IMR-90 (cell line): ENCODE data around the gene DBT. TPM values are rescaled to one million over a fixed set of nuclear protein-coding genes. Genes with fewer than 3 reads are reported as not detected.
A peak's percentile ranks its signal among the peaks of the same experiment; 100 is the strongest.

Experiments used
- ATAC-seq: fragments of 200-7000 bp; cut with Tn5 transposase; 2 replicates; pipeline ENCODE4 v1.9.1; 2020; ENCODE audit warnings: low read depth, mild to moderate bottlenecking, moderate library complexity
- BruUV-seq: library from RNA; stranded (reverse); fragments of 400-500 nt; replicated peaks from 2 replicates; lab custom pipeline; 2021; lab: Mats Ljungman, UMichigan
- CTCF ChIA-PET: fragments of 300-600 bp; formaldehyde crosslinking; extraction: SDS; loops from one replicate; lab custom pipeline; 2021; ENCODE audit warnings: antibody characterized with exemption; lab: Yijun Ruan, JAX
- POLR2A ChIA-PET: fragments of 300-600 bp; sonication (Branson Sonifier 250); formaldehyde crosslinking; loops from one replicate; lab custom pipeline; 2022; ENCODE audit warnings: antibody characterized with exemption; ENCODE audit not compliant: unreplicated experiment; lab: Charles Lee
- DNase-seq: peaks from one replicate; pipeline ENCODE4 v3.0.0; 2013
- H2AFZ ChIP-seq: replicated peaks from 2 replicates; pipeline ENCODE3; 2013; ENCODE audit warnings: low read length, mild to moderate bottlenecking; ENCODE audit not compliant: poor library complexity
- H2AK5ac ChIP-seq: 2 replicates; pipeline ENCODE4 v1.6.1; 2013; ENCODE audit warnings: low read depth, low read length, inconsistent platforms
- H2AK9ac ChIP-seq: replicated peaks from 2 replicates; pipeline ENCODE3; 2013; ENCODE audit warnings: mild to moderate bottlenecking, low read depth, low read length, moderate library complexity; ENCODE audit not compliant: poor library complexity
- H2BK120ac ChIP-seq: 2 replicates; pipeline ENCODE4 v1.6.1; 2013; ENCODE audit warnings: low read depth, low read length, inconsistent platforms
- H2BK15ac ChIP-seq: 3 replicates; pipeline ENCODE4 v1.6.1; 2013; ENCODE audit warnings: low read depth, low read length, inconsistent platforms
- H2BK20ac ChIP-seq: 2 replicates; pipeline ENCODE4 v1.6.1; 2013; ENCODE audit warnings: low read depth, mild to moderate bottlenecking, inconsistent platforms, low read length, moderate library complexity
- H2BK5ac ChIP-seq: 2 replicates; pipeline ENCODE4 v1.6.1; 2013; ENCODE audit warnings: mild to moderate bottlenecking, low read depth, low read length, inconsistent platforms; ENCODE audit not compliant: poor library complexity, severe bottlenecking
- H3K14ac ChIP-seq: replicated peaks from 2 replicates; pipeline ENCODE4 v1.6.1; 2013; ENCODE audit warnings: low read depth, low read length, inconsistent platforms
- H3K18ac ChIP-seq: 2 replicates; pipeline ENCODE4 v1.6.1; 2013; ENCODE audit warnings: low read depth, low read length, control low read depth
- H3K23ac ChIP-seq: 2 replicates; pipeline ENCODE4 v1.6.1; 2013; ENCODE audit warnings: low read depth, low read length, inconsistent platforms
- H3K27ac ChIP-seq: 2 replicates; pipeline ENCODE4 v1.5.1; 2013; ENCODE audit warnings: mild to moderate bottlenecking, control low read depth, low read length; ENCODE audit not compliant: insufficient read depth
- H3K27me3 ChIP-seq: 2 replicates; pipeline ENCODE4 v1.6.1; 2013; ENCODE audit warnings: low read length; ENCODE audit not compliant: control insufficient read depth, insufficient read depth
- H3K36me3 ChIP-seq: 2 replicates; pipeline ENCODE4 v1.6.1; 2013; ENCODE audit warnings: low read length, mixed read lengths; ENCODE audit not compliant: control insufficient read depth, insufficient read depth
- H3K4ac ChIP-seq: 2 replicates; pipeline ENCODE4 v1.6.1; 2013; ENCODE audit warnings: low read depth, low read length, inconsistent platforms
- H3K4me1 ChIP-seq: 2 replicates; pipeline ENCODE4 v1.6.1; 2013; ENCODE audit warnings: low read length, mixed read lengths; ENCODE audit not compliant: control insufficient read depth, insufficient read depth
- H3K4me2 ChIP-seq: 2 replicates; pipeline ENCODE4 v1.6.1; 2013; ENCODE audit warnings: low read depth, mild to moderate bottlenecking, control low read depth, low read length, moderate library complexity
- H3K4me3 ChIP-seq: 2 replicates; pipeline ENCODE4 v1.5.1; 2013; ENCODE audit warnings: low read depth, mild to moderate bottlenecking, control low read depth, low read length, moderate library complexity; ENCODE audit not compliant: insufficient read depth
- H3K56ac ChIP-seq: 2 replicates; pipeline ENCODE4 v1.6.1; 2013; ENCODE audit warnings: low read length, inconsistent platforms; ENCODE audit not compliant: insufficient read depth; ENCODE audit errors: extremely low read depth
- H3K79me1 ChIP-seq, 2 experiments: 2 replicates each; pipeline ENCODE4 v1.6.1; 2013; ENCODE audit warnings: low read length in 2 of 2, inconsistent platforms in 1 of 2, low read depth in 1 of 2
- H3K9ac ChIP-seq: 2 replicates; pipeline ENCODE4 v1.6.1; 2013; ENCODE audit warnings: low read depth, low read length, control low read depth
- H3K9me1 ChIP-seq: 2 replicates; pipeline ENCODE4 v1.6.1; 2013; ENCODE audit warnings: low read length, inconsistent platforms; ENCODE audit not compliant: insufficient read depth
- H3K9me3 ChIP-seq: 2 replicates; pipeline ENCODE4 v1.6.1; 2013; ENCODE audit warnings: low read length; ENCODE audit not compliant: control insufficient read depth, insufficient read depth
- H4K20me1 ChIP-seq: 2 replicates; pipeline ENCODE4 v1.6.1; 2013; ENCODE audit warnings: low read length, inconsistent platforms; ENCODE audit not compliant: insufficient read depth
- H4K5ac ChIP-seq: 2 replicates; pipeline ENCODE4 v1.6.1; 2013; ENCODE audit warnings: mild to moderate bottlenecking, low read depth, low read length, control low read depth
- H4K8ac ChIP-seq, 2 experiments: 2 replicates each; pipeline ENCODE4 v1.6.1; 2013; ENCODE audit warnings: low read depth in 2 of 2, low read length in 2 of 2, control low read depth in 1 of 2, inconsistent platforms in 1 of 2
- H4K91ac ChIP-seq: 2 replicates; pipeline ENCODE4 v1.6.1; 2013; ENCODE audit warnings: low read depth, low read length, inconsistent platforms; ENCODE audit not compliant: insufficient read depth
- BHLHE40 ChIP-seq: fragments of 150-350 bp; IDR thresholded peaks from 2 replicates; pipeline ENCODE4 v1.6.1; 2016; ENCODE audit warnings: mild to moderate bottlenecking, low read depth, low read length
- CEBPB ChIP-seq: IDR thresholded peaks from 2 replicates; pipeline ENCODE4 v1.6.1; 2012; ENCODE audit warnings: low read depth, low read length, improper control_type of control experiment
- CHD1 ChIP-seq: IDR thresholded peaks from 2 replicates; pipeline ENCODE4 v1.6.1; 2012; ENCODE audit warnings: low read depth, low read length, improper control_type of control experiment
- ELK1 ChIP-seq: fragments of 150-350 bp; IDR thresholded peaks from 2 replicates; pipeline ENCODE4 v1.6.1; 2016; ENCODE audit warnings: low read depth, mild to moderate bottlenecking, low read length, moderate library complexity, borderline replicate concordance
- FOS ChIP-seq: fragments of 150-350 bp; IDR thresholded peaks from 2 replicates; pipeline ENCODE4 v1.6.1; 2016; ENCODE audit warnings: low read depth, low read length
- MAFK ChIP-seq: IDR thresholded peaks from 2 replicates; pipeline ENCODE4 v1.6.1; 2012; ENCODE audit warnings: low read depth, low read length, improper control_type of control experiment
- MAZ ChIP-seq: IDR thresholded peaks from 2 replicates; pipeline ENCODE4 v1.6.1; 2012; ENCODE audit warnings: low read depth, mild to moderate bottlenecking, low read length, improper control_type of control experiment, moderate library complexity, borderline replicate concordance
- MXI1 ChIP-seq: IDR thresholded peaks from 2 replicates; pipeline ENCODE4 v1.6.1; 2012; ENCODE audit warnings: low read depth, mild to moderate bottlenecking, low read length, moderate library complexity, borderline replicate concordance
- NFE2L2 ChIP-seq: fragments of 150-350 bp; IDR thresholded peaks from 2 replicates; pipeline ENCODE4 v1.6.1; 2016; ENCODE audit warnings: low read depth, mild to moderate bottlenecking, low read length
- POLR2A ChIP-seq: IDR thresholded peaks from 2 replicates; pipeline ENCODE4 v1.6.1; 2012; ENCODE audit warnings: mild to moderate bottlenecking, low read depth, low read length
- RAD21 ChIP-seq: IDR thresholded peaks from 2 replicates; pipeline ENCODE4 v1.6.1; 2012; ENCODE audit warnings: low read length, improper control_type of control experiment
- RCOR1 ChIP-seq: IDR thresholded peaks from 2 replicates; pipeline ENCODE4 v1.6.1; 2012; ENCODE audit warnings: mild to moderate bottlenecking, low read length, improper control_type of control experiment; ENCODE audit not compliant: insufficient replicate concordance
- RFX5 ChIP-seq: IDR thresholded peaks from 2 replicates; pipeline ENCODE4 v1.8.0; 2012; ENCODE audit warnings: low read depth, mild to moderate bottlenecking, low read length, moderate library complexity
- SMC3 ChIP-seq: fragments of 150-350 bp; IDR thresholded peaks from 2 replicates; pipeline ENCODE4 v1.6.1; 2016; ENCODE audit warnings: low read depth, mild to moderate bottlenecking, antibody characterized with exemption, low read length, moderate library complexity
- USF2 ChIP-seq: fragments of 150-350 bp; IDR thresholded peaks from 2 replicates; pipeline ENCODE4 v1.6.1; 2017; ENCODE audit warnings: mild to moderate bottlenecking, antibody characterized with exemption, low read length, low read depth
- WGBS, 2 experiments: methylation state at CpG; one replicate each; pipeline versions ENCODE4 v1.1.5 to v1.1.7; 2013; ENCODE audit warnings: missing lambda C conversion rate in 2 of 2; ENCODE audit not compliant: insufficient read length in 1 of 2; ENCODE audit errors: extremely low coverage in 2 of 2; 5-methylcytosine and 5-hydroxymethylcytosine counted together
- dilution Hi-C: fragments of 300-500 bp; cut with HindIII; formaldehyde crosslinking; loops from one replicate; pipeline ENCODE4 v1.14.3; 2018; ENCODE audit warnings: low sequenced_read_pairs; ENCODE audit not compliant: unreplicated experiment
- in situ Hi-C: fragments of 300-500 bp; cut with MboI; formaldehyde crosslinking; loops from 3 replicates; pipeline ENCODE4 v1.14.3; 2019; ENCODE audit warnings: low sequenced_read_pairs, inconsistent platforms, mixed read lengths
- intact Hi-C: fragments of 100-400 bp; cut with micrococcal nuclease; formaldehyde crosslinking; loops from 2 replicates; pipeline ENCODE4 v1.10.0; 2022
- polyA plus RNA-seq, 3 experiments: library from polyadenylated mRNA; depleted of rRNA; stranded (reverse); fragments of >200 nt; gene quantifications; 2 replicates each; pipeline ENCODE4 v1.2.3, GENCODE V29; 2012; ENCODE audit warnings: low replicate concordance in 1 of 3
- total RNA-seq: library from RNA; depleted of rRNA; stranded (reverse); fragments of >200 nt; gene quantifications from 2 replicates; pipeline ENCODE4 v1.2.3, GENCODE V29; 2012
- TF ChIP-seq, protein P1 (sequence below): conservative IDR thresholded peaks from 2 replicates; pipeline ENCODE4 v1.5.1; 2012; ENCODE audit warnings: mild to moderate bottlenecking, low read depth, low read length, improper control_type of control experiment

Gene DBT
- total and polyA plus RNA-seq, 2 of the 4 experiments (the other 2 are of a cell fraction) = 3.4 to 3.8 TPM

DNA sequence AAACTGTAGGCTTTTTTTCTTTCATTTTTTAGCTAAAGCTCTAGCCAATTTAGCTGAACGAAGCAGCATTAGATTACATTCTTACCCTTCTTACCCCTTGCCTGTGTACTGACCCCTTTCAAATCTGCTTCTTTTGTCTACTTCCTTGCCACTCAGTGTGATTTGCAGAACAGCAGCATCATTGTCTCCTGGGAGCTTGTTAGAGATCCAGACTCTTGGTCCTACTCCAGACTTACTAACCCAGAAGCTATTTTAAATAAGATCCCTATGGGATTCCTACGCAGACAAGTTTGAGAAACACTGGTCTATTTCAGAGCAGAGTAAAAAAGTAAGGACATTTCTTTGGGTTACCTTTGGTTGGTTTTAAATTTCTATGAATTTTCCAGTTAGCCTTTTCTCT is 85.4 kb downstream of the DBT start:
- Histone ChIP-seq H3K14ac (no peak overlapping the region), H3K9me1 (no peaks in the 10 kb centered on the region), H4K8ac (no peak overlapping the region), H3K27me3 (no peaks in the 10 kb centered on the region), H3K4ac (no peak overlapping the region), H3K79me1 (no peaks in the 10 kb centered on the region), H3K27ac (no peak overlapping the region), H3K56ac (no peak overlapping the region), H4K91ac (no peak overlapping the region), H3K9me3 (no peaks in the 10 kb centered on the region), H2AK5ac (no peak overlapping the region), H3K4me1 (no peaks in the 10 kb centered on the region), H3K18ac (no peak overlapping the region), H3K36me3 (no peaks in the 10 kb centered on the region), H2BK120ac (no peak overlapping the region), H2AFZ (no peak overlapping the region), H3K4me2 (no peak overlapping the region), H2BK5ac (no peak overlapping the region), H4K5ac (no peak overlapping the region), H2BK20ac (no peak overlapping the region), H3K23ac (no peak overlapping the region), H4K20me1 (no peaks in the 10 kb centered on the region), H3K9ac (no peak overlapping the region), H3K4me3 (no peak overlapping the region), H2BK15ac (no peak overlapping the region), H2AK9ac (no peak overlapping the region)
- ChIA-PET CTCF (no interaction called here), POLR2A (no interaction called here)
- intact Hi-C loops (no loop called here), in situ Hi-C loops (no loop called here), dilution Hi-C loops (no loop called here)
- TF ChIP-seq RFX5 = no peak
- TF ChIP-seq, protein P1, sequence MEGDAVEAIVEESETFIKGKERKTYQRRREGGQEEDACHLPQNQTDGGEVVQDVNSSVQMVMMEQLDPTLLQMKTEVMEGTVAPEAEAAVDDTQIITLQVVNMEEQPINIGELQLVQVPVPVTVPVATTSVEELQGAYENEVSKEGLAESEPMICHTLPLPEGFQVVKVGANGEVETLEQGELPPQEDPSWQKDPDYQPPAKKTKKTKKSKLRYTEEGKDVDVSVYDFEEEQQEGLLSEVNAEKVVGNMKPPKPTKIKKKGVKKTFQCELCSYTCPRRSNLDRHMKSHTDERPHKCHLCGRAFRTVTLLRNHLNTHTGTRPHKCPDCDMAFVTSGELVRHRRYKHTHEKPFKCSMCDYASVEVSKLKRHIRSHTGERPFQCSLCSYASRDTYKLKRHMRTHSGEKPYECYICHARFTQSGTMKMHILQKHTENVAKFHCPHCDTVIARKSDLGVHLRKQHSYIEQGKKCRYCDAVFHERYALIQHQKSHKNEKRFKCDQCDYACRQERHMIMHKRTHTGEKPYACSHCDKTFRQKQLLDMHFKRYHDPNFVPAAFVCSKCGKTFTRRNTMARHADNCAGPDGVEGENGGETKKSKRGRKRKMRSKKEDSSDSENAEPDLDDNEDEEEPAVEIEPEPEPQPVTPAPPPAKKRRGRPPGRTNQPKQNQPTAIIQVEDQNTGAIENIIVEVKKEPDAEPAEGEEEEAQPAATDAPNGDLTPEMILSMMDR = no peak
- no peak for TF ChIP-seq RCOR1
- TF ChIP-seq MXI1 = no peak
- TF ChIP-seq SMC3 = no peak
- no peak for TF ChIP-seq FOS
- no peak for TF ChIP-seq BHLHE40
- no peak for TF ChIP-seq CHD1
- no peak for TF ChIP-seq NFE2L2
- TF ChIP-seq CEBPB = no peak
- no peak for TF ChIP-seq USF2
- no peak for TF ChIP-seq MAZ
- TF ChIP-seq RAD21 = no peak
- no peak for TF ChIP-seq MAFK
- no peak for TF ChIP-seq ELK1
- TF ChIP-seq POLR2A = no peak
- DNase-seq = peak; percentile 67
- peak; percentile 74 for ATAC-seq
- no TSS peak for BruUV-seq
- WGBS, 2 experiments = 29% methylated on average over 1 of the region's 2 CpGs; no CpG with 5 or more reads in 1 of the 2 experiments
